Gastroesophageal sphincter (tissue), 4 donors: ENCODE results near the gene DDIT4. TPM values are rescaled to one million over a fixed set of nuclear protein-coding genes. Genes with fewer than 3 reads are reported as not detected.
"Not testable (repeated sequence)": the region's sequence is repeated elsewhere in the genome, so short reads cannot be mapped to it uniquely, and the experiment has no call there.

Experiments
- ATAC-seq: fragments of 150-250 bp; one replicate; pipeline ENCODE4 v1.9.1; 2016; ENCODE audit warnings: mild to moderate bottlenecking, moderate library complexity
- H3K27ac ChIP-seq, 4 donors: fragments of 200-600 bp; sonication (generic) in 3 of 4; 1 replicate in 3 of 4; 2 replicates in 1 of 4; pipeline ENCODE4 v1.5.1; 2016 to 2019
- H3K27me3 ChIP-seq: fragments of 200-600 bp; sonication (generic); one replicate; pipeline ENCODE4 v1.5.1; 2019
- H3K36me3 ChIP-seq, 2 donors: fragments of 200-600 bp; sonication (generic); one replicate each; pipeline ENCODE4 v1.5.1; 2019; ENCODE audit warnings: control low read depth in 1 of 2
- H3K4me1 ChIP-seq, 3 donors: fragments of 200-600 bp; sonication (generic); 1 replicate in 2 of 3; 2 replicates in 1 of 3; pipeline ENCODE4 v1.5.1; 2016 to 2019; ENCODE audit warnings: control low read depth in 2 of 3
- H3K4me3 ChIP-seq, 2 donors: fragments of 200-600 bp; sonication (generic); one replicate each; pipeline ENCODE4 v1.5.1; 2019; ENCODE audit warnings: mild to moderate bottlenecking in 1 of 2, moderate library complexity in 1 of 2
- H3K9me3 ChIP-seq, 3 donors: fragments of 200-600 bp; sonication (generic); one replicate each; pipeline ENCODE4 v1.5.1; 2017 to 2019; ENCODE audit warnings: control low read depth in 2 of 3
- EP300 ChIP-seq: sonication (generic); formaldehyde crosslinking; IDR thresholded peaks from one replicate; pipeline ENCODE4 v1.6.1; 2017; ENCODE audit warnings: antibody characterized with exemption, mild to moderate bottlenecking
- POLR2A ChIP-seq, 2 donors: fragments of 450-650 bp; IDR thresholded peaks; one replicate each; pipeline ENCODE4 v1.6.1; 2017; ENCODE audit warnings: antibody characterized with exemption in 2 of 2, mild to moderate bottlenecking in 2 of 2, moderate library complexity in 1 of 2
- POLR2AphosphoS5 ChIP-seq: sonication (generic); formaldehyde crosslinking; IDR thresholded peaks from one replicate; pipeline ENCODE4 v1.6.1; 2017; ENCODE audit warnings: antibody characterized with exemption
- WGBS, 2 donors: methylation state at CpG; one replicate each; pipeline ENCODE4 v1.1.5; 2018; ENCODE audit warnings: low coverage in 1 of 2; 5-methylcytosine and 5-hydroxymethylcytosine counted together
- total RNA-seq, 4 donors: library from RNA; depleted of rRNA; stranded (reverse); fragments of >200 nt; gene quantifications; one replicate each; pipeline ENCODE4 v1.1.0, GENCODE V29; 2016
- TF ChIP-seq, protein P1 (sequence below), 4 experiments: fragments of 200-600 bp in 2 of 4; fragments of 450-650 bp in 2 of 4; sonication (generic) in 1 of 4; IDR thresholded peaks; one replicate each; pipeline ENCODE4 v1.5.1; 2017 to 2019; ENCODE audit warnings: antibody characterized with exemption in 4 of 4, mild to moderate bottlenecking in 2 of 4, moderate library complexity in 2 of 4

Gene DDIT4
- 100 to 1,000 TPM; 129 to 189 (median 133) TPM for total RNA-seq

DNA sequence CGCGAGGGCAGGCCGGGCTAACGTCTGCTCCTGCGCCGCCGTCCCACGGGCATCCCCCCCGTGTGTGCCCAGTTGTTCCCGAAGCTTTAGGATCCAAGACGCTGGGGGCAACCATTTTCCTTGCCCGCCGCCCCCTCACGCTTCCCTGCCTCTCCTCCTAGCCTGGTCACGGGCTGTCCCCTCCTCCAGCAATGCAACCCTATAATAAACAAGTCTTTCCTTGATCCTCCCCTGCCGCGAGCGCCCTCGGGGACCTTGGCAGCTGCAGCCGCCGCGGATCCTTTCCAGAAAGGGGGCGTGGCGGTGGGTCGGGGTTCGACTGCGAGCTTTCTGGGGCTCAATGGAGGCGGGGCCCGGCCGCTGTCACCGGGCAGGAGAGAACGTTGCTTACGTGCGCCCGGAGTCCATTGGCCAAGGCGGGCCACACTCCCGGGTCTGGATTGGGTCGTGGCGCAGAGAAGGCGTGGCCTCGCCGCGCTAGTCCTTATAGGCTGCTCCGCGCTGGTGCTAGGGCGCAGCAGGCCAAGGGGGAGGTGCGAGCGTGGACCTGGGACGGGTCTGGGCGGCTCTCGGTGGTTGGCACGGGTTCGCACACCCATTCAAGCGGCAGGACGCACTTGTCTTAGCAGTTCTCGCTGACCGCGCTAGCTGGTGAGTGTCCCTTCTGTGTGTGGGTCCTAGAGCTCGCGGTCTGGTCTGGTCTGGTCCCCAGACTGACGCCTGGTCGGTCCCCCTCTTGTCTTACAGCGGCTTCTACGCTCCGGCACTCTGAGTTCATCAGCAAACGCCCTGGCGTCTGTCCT, at the start of gene DDIT4:
Gene DDIT4, plus strand, starts transcription at position 515 of the 803 bp plus-strand sequence. CDS start 293 bp downstream, outside the sequence.
- Histone ChIP-seq H3K27me3 (no peaks in the 10 kb centered on the region), H3K4me1 (peaks cover 0 to 35% (median 9%) of the 10 kb centered on the region in 3 donors), H3K27ac (peak within 1 kb of the TSS; percentile 90 to 100 (median 98)), H3K4me3 (peak within 1 kb of the TSS; percentile 56 to 94), H3K36me3 (peaks cover 0 to 23% of the 10 kb centered on the region in 2 donors), H3K9me3 (no peaks in the 10 kb centered on the region)
- TF ChIP-seq POLR2A (IDR thresholded peaks at IDR 0.05), result peak; percentile 99
- peak; percentile 100 for TF ChIP-seq POLR2AphosphoS5
- TF ChIP-seq, protein P1, sequence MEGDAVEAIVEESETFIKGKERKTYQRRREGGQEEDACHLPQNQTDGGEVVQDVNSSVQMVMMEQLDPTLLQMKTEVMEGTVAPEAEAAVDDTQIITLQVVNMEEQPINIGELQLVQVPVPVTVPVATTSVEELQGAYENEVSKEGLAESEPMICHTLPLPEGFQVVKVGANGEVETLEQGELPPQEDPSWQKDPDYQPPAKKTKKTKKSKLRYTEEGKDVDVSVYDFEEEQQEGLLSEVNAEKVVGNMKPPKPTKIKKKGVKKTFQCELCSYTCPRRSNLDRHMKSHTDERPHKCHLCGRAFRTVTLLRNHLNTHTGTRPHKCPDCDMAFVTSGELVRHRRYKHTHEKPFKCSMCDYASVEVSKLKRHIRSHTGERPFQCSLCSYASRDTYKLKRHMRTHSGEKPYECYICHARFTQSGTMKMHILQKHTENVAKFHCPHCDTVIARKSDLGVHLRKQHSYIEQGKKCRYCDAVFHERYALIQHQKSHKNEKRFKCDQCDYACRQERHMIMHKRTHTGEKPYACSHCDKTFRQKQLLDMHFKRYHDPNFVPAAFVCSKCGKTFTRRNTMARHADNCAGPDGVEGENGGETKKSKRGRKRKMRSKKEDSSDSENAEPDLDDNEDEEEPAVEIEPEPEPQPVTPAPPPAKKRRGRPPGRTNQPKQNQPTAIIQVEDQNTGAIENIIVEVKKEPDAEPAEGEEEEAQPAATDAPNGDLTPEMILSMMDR (IDR thresholded peaks at IDR 0.05), result no peak
- no peak for TF ChIP-seq EP300
- ATAC-seq, result peak; percentile 92
- WGBS, 2 donors, result 0 to 1% methylated on average over 9 to 12 of the region's 67 CpGs

- 83% methylated on average over 3 to 6 of the region's 6 CpGs for WGBS, 2 donors
- peaks cover 0 to 48% of the 10 kb centered on the region in 2 donors for H3K36me3 ChIP-seq
- not testable (repeated sequence) for H3K27me3 ChIP-seq, ATAC-seq, H3K9me3 ChIP-seq, H3K4me3 ChIP-seq
- H3K4me1 ChIP-seq, result peaks cover 12 to 90% (median 30%) of the 10 kb centered on the region in 3 donors
- peak overlapping the region; percentile 66 to 81 (median 74) for H3K27ac ChIP-seq
Observed at GRCh38 chr10:72224191-72224590, 49.5 kb upstream of the DDIT4 start.

DNA sequence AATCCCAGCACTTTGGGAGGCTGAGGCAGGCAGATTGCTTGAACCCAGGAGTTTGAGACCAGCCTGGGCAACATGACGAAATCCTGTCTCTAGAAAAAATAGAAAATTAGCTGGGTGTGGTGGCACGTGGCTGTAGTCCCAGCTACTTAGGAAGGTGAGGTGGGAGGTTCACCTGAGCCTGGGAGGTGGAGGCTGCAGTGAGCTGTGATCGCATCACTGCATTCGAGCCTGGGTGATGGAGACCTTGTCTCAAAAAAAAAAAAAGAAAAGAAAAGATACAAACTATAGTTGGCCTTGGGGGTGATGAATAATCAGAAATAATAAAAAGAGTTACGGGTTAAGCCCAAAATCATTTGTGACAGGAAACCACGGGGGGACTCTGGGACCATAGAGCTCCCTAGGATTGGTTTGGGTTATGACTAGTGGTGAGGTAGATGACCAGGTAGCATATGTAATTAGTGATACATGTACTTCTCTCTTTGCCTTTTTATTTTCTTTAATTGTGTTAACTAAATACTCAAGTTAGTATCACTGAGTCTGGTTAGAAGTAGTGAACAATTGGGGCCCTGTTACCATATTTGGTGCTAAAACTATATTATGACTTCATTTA, 47.2 kb upstream of the DDIT4 start:
- Histone ChIP-seq H3K9me3 (no peaks in the 10 kb centered on the region), H3K27ac (peak overlapping the region in 2 of 4 donors; percentile 75 to 81), H3K4me1 (peaks cover 20 to 88% (median 26%) of the 10 kb centered on the region in 3 donors), H3K27me3 (no peaks in the 10 kb centered on the region), H3K4me3 (no peak overlapping the region), H3K36me3 (peaks cover 0 to 44% of the 10 kb centered on the region in 2 donors)
- WGBS, 2 donors, result 73 to 88% methylated on average over 2 to 6 of the region's 6 CpGs
- TF ChIP-seq POLR2A (IDR thresholded peaks at IDR 0.05) (no peak), EP300 (no peak), POLR2AphosphoS5 (no peak)
- TF ChIP-seq, protein P1 (IDR thresholded peaks at IDR 0.05), result no peak
- no peak for ATAC-seq

DNA sequence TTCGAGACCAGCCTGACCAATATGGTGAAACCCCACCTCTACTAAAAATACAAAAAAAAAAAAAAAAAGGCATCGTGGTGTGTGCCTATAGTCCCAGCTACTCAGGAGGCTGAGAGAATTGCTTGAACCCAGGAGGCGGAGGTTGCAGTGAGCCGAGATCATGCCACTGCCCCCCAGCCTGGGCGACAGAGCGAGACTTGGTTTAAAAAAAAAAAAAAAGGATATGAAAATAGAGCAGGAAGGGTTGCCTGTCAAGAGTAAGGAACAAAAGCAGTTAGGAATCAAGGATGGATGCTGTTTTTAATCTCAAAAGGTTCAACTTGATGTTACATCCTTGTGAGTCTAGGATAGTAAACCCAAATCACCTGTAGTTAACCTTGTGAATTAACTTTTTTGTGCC, 45.9 kb upstream of the DDIT4 start:
- Histone ChIP-seq H3K9me3 (no peaks in the 10 kb centered on the region), H3K27ac (peak overlapping the region in 3 of 4 donors; percentile 61 to 72 (median 61)), H3K4me1 (peaks cover 20 to 76% (median 22%) of the 10 kb centered on the region in 3 donors), H3K27me3 (no peaks in the 10 kb centered on the region), H3K36me3 (peaks cover 0 to 55% of the 10 kb centered on the region in 2 donors), H3K4me3 (no peak overlapping the region)
- TF ChIP-seq EP300, result no peak
- TF ChIP-seq, protein P1 (IDR thresholded peaks at IDR 0.05), result no peak
- TF ChIP-seq POLR2AphosphoS5, result no peak
- TF ChIP-seq POLR2A (IDR thresholded peaks at IDR 0.05), result no peak
- no peak for ATAC-seq
- WGBS, 2 donors, result 77 to 81% methylated on average over 3 to 6 of the region's 6 CpGs

GRCh38 chr10:72228318-72228751, 45.4 kb upstream of the DDIT4 start:
- Histone ChIP-seq H3K36me3 (peaks cover 0 to 60% of the 10 kb centered on the region in 2 donors), H3K27ac (peak overlapping the region; percentile 32 to 72 (median 61)), H3K9me3 (no peaks in the 10 kb centered on the region), H3K4me1 (peaks cover 19 to 71% (median 20%) of the 10 kb centered on the region in 3 donors), H3K27me3 (no peaks in the 10 kb centered on the region), H3K4me3 (no peak overlapping the region)
- WGBS, 2 donors, result 48 to 57% methylated on average over 1 to 2 of the region's 2 CpGs
- TF ChIP-seq, protein P1 (IDR thresholded peaks at IDR 0.05), result no peak
- no peak for ATAC-seq
